OCI-LY3 (cell line): ENCODE measurements around the gene DNHD1.
"Not testable (repeated sequence)": the region's sequence is repeated elsewhere in the genome, so short reads cannot be mapped to it uniquely, and the experiment has no call there.

ENCODE experiments used
- H2AFZ ChIP-seq: fragments of 200-600, 300-600 bp; shearing (Covaris generic); 2 replicates; pipeline ENCODE4 v1.6.0; 2014; ENCODE audit warnings: antibody characterized with exemption, low read depth, low read length
- H3K27ac ChIP-seq: fragments of 200-600, 300-600 bp; sonication (generic); 2 replicates; pipeline ENCODE4 v1.5.1; 2014; ENCODE audit warnings: mild to moderate bottlenecking, low read length, moderate library complexity, mixed read lengths
- H3K27me3 ChIP-seq: fragments of 200-600, 300-600 bp; sonication (generic); 2 replicates; pipeline ENCODE4 v1.6.1; 2014; ENCODE audit warnings: low read depth, low read length, mixed read lengths
- H3K36me3 ChIP-seq: fragments of 200-600, 300-600 bp; sonication (generic); replicated peaks from 2 replicates; pipeline ENCODE3; 2014; ENCODE audit warnings: low read depth, low read length, mixed read lengths
- H3K4me1 ChIP-seq: fragments of 300-600, 200-600 bp; sonication (generic); 2 replicates; pipeline ENCODE4 v1.6.1; 2014; ENCODE audit warnings: low read length, mixed read lengths
- H3K4me2 ChIP-seq: fragments of 200-600, 300-600 bp; sonication (generic); 2 replicates; pipeline ENCODE4 v1.6.1; 2014; ENCODE audit warnings: low read length, mixed read lengths
- H3K4me3 ChIP-seq: fragments of 300-600, 200-600 bp; sonication (generic); 2 replicates; pipeline ENCODE4 v1.5.1; 2014; ENCODE audit warnings: antibody characterized with exemption, mild to moderate bottlenecking, low read length, moderate library complexity
- H3K79me2 ChIP-seq: fragments of 300-600, 200-600 bp; shearing (Covaris generic); 2 replicates; pipeline ENCODE4 v1.6.1; 2014; ENCODE audit warnings: mild to moderate bottlenecking, low read length, mixed read lengths
- H3K9ac ChIP-seq: fragments of 300-600, 200-600 bp; shearing (Covaris generic); 2 replicates; pipeline ENCODE4 v1.6.0; 2014; ENCODE audit warnings: mild to moderate bottlenecking, low read length, moderate library complexity
- H3K9me3 ChIP-seq: fragments of 200-600, 300-600 bp; shearing (Covaris generic); 2 replicates; pipeline ENCODE4 v1.6.1; 2014; ENCODE audit warnings: low read length, mixed read lengths; ENCODE audit not compliant: insufficient read depth
- H4K20me1 ChIP-seq: fragments of 200-600, 300-600 bp; sonication (generic); 2 replicates; pipeline ENCODE4 v1.6.1; 2016; ENCODE audit warnings: low read length, mixed read lengths; ENCODE audit not compliant: insufficient read depth
- EZH2phosphoT487 ChIP-seq: fragments of 200-600 bp; shearing (Covaris generic); IDR thresholded peaks from 2 replicates; pipeline ENCODE4 v1.6.1; 2018; ENCODE audit warnings: antibody characterized with exemption, mixed run types, low read depth
- TF ChIP-seq, protein P1 (sequence below): fragments of 200-600, 300-600 bp; sonication (generic); IDR thresholded peaks from 2 replicates; pipeline ENCODE4 v1.5.1; 2014; ENCODE audit warnings: antibody characterized with exemption, low read length, low read depth

The DNHD1 gene

DNA sequence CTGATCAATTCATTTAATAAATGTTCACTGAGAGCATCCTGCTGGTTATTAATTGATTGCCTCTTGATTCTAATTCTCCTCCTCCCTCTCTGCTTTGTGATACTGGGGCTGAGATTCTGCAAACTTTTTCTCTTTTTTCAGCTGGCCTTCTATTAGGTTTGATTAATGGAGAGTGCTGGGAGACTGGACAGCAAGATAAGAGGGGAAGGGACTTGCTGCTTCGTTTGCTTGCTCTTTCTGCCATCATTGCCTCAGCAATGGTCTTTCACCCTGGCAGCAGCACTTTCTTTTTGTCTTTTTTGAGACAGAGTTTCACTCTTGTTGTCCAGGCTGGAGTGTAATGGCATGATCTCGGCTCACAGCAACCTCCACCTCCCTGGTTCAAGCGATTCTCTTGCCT, 7.1 kb downstream of the DNHD1 start:
- H3K27ac ChIP-seq: no peak overlapping the region
- H4K20me1 ChIP-seq: no peaks in the 10 kb centered on the region
- H2AFZ ChIP-seq: no peak overlapping the region
- no peaks in the 10 kb centered on the region for H3K9me3 ChIP-seq
- H3K4me2 ChIP-seq: no peak overlapping the region
- TF ChIP-seq, protein P1, sequence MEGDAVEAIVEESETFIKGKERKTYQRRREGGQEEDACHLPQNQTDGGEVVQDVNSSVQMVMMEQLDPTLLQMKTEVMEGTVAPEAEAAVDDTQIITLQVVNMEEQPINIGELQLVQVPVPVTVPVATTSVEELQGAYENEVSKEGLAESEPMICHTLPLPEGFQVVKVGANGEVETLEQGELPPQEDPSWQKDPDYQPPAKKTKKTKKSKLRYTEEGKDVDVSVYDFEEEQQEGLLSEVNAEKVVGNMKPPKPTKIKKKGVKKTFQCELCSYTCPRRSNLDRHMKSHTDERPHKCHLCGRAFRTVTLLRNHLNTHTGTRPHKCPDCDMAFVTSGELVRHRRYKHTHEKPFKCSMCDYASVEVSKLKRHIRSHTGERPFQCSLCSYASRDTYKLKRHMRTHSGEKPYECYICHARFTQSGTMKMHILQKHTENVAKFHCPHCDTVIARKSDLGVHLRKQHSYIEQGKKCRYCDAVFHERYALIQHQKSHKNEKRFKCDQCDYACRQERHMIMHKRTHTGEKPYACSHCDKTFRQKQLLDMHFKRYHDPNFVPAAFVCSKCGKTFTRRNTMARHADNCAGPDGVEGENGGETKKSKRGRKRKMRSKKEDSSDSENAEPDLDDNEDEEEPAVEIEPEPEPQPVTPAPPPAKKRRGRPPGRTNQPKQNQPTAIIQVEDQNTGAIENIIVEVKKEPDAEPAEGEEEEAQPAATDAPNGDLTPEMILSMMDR: no peak
- TF ChIP-seq EZH2phosphoT487: no peak
- H3K4me3 ChIP-seq: no peak overlapping the region
- H3K27me3 ChIP-seq: no peaks in the 10 kb centered on the region
- no peak overlapping the region for H3K9ac ChIP-seq
- peaks cover 19% of the 10 kb centered on the region for H3K36me3 ChIP-seq
- no peaks in the 10 kb centered on the region for H3K79me2 ChIP-seq
- no peaks in the 10 kb centered on the region for H3K4me1 ChIP-seq

DNA sequence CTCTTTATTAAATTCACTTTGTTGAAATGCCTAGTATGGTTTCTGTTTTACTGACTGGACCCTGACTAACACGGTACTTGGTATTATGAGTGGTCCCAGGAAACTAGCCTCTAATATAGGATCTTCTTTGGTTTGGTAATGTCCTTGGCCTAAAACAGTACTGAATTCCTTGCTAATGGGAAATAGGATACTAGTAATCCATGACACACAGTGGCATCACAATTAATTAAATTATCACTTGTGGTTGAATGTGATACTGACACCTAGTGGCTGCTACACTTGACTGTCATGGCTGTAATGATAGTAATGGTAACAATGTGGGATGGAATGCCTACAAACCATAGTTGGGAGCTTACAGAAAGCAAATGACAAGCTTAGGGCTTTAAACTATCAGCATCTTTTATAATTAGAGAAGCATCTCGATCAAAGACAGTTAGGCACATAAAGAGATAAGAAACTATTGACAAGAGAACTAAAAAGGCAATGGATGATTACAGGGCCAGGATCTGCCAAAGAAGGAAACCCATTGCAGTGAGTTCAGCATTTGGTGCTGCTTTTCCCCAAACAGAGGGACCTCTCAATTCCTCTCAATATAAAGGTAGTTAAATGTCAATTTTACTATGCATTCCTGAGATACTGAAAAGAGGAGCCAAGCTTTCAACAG, 8.6 kb downstream of the DNHD1 start:
- no peaks in the 10 kb centered on the region for H3K4me1 ChIP-seq
- H3K9ac ChIP-seq: no peak overlapping the region
- no peaks in the 10 kb centered on the region for H4K20me1 ChIP-seq
- no peak overlapping the region for H3K4me3 ChIP-seq
- peaks cover 20% of the 10 kb centered on the region for H3K36me3 ChIP-seq
- H3K27ac ChIP-seq: no peak overlapping the region
- H3K4me2 ChIP-seq: no peak overlapping the region
- TF ChIP-seq EZH2phosphoT487: no peak
- TF ChIP-seq, protein P1: peak; percentile 85
- H3K9me3 ChIP-seq: no peaks in the 10 kb centered on the region
- no peak overlapping the region for H2AFZ ChIP-seq
- H3K79me2 ChIP-seq: no peaks in the 10 kb centered on the region
- no peaks in the 10 kb centered on the region for H3K27me3 ChIP-seq

DNA sequence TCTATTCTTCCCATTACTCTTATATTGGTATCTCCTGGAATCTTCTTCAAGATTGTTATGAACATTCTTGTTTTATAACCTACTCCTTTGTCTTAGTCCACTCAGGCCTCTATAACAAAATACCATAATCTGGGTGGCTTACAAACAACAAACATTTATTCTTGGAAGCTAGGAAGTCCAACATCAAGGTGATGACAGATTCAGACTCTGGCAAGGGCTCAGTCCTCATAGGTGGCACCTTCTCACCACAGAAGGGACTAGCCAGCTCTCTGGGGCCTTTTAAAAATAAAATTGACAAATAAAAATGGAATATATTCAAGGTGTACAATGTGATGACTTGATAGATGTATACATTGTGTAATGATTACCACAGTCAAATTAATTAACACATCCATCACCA, 19.8 kb downstream of the DNHD1 start:
- Histone ChIP-seq H3K4me1 (no peaks in the 10 kb centered on the region), H3K27ac (no peak overlapping the region), H3K36me3 (peaks cover 36% of the 10 kb centered on the region), H3K4me3 (no peak overlapping the region), H3K79me2 (no peaks in the 10 kb centered on the region), H3K9me3 (no peaks in the 10 kb centered on the region), H3K4me2 (no peak overlapping the region), H3K9ac (no peak overlapping the region), H3K27me3 (no peaks in the 10 kb centered on the region), H2AFZ (no peak overlapping the region), H4K20me1 (no peaks in the 10 kb centered on the region)
- no peak for TF ChIP-seq EZH2phosphoT487
- TF ChIP-seq, protein P1: no peak

DNA sequence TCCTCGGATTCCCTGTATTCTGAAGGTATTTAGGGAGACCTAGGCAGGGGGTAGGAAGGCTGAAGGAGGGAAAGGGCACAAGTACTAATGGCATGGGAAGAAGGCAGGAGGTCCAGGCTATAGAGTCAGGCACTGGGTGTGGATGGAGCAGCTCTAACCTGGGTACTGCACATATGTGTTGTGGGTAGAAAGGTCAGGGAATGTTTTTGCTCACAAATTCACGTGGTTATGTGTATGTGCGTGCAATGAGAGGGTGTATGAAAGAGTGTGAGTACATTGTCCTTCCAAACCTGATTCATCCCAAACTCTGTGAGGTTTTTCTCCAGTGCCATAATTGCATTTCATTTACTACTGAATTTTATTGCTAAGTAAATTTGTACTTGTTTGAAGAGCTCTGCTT, 23.2 kb downstream of the DNHD1 start:
- Histone ChIP-seq H3K4me1 (no peaks in the 10 kb centered on the region), H3K4me3 (no peak overlapping the region), H3K9me3 (no peaks in the 10 kb centered on the region), H3K36me3 (peaks cover 23% of the 10 kb centered on the region), H3K27me3 (no peaks in the 10 kb centered on the region), H3K9ac (no peak overlapping the region), H3K27ac (no peak overlapping the region), H3K79me2 (no peaks in the 10 kb centered on the region), H3K4me2 (no peak overlapping the region), H2AFZ (no peak overlapping the region), H4K20me1 (no peaks in the 10 kb centered on the region)
- no peak for TF ChIP-seq EZH2phosphoT487

DNA sequence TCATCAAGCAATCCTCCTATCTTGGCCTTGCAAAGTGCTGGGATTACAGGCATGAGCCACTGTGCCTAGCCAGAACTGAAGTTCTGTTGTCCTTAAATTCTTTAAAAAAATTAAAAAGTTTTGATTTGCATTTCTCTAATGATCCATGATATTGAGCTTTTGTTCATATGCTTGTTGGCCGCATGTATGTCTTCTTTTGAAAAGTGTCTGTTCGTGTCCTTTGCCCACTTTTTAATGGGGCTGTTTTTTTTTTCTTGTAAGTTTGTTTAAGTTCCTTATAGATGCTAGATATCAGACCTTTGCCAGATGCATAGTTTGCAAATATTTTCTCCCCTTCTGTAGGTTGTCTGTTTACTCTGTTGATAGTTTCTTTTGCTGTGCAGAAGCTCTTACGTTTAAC, 24.9 kb downstream of the DNHD1 start:
- H3K4me1 ChIP-seq, H3K9me3 ChIP-seq, H3K9ac ChIP-seq, H3K27me3 ChIP-seq, H3K27ac ChIP-seq, H2AFZ ChIP-seq, H3K79me2 ChIP-seq, H3K4me3 ChIP-seq, H4K20me1 ChIP-seq, H3K4me2 ChIP-seq: not testable (repeated sequence)
- peaks cover 18% of the 10 kb centered on the region for H3K36me3 ChIP-seq
